ENCODE results near the gene ANKFN1.

ANKFN1 gene

GRCh38 chr17:56148333-56148732, 4.9 kb upstream of the ANKFN1 start:
- DNase-seq: no peak

DNA sequence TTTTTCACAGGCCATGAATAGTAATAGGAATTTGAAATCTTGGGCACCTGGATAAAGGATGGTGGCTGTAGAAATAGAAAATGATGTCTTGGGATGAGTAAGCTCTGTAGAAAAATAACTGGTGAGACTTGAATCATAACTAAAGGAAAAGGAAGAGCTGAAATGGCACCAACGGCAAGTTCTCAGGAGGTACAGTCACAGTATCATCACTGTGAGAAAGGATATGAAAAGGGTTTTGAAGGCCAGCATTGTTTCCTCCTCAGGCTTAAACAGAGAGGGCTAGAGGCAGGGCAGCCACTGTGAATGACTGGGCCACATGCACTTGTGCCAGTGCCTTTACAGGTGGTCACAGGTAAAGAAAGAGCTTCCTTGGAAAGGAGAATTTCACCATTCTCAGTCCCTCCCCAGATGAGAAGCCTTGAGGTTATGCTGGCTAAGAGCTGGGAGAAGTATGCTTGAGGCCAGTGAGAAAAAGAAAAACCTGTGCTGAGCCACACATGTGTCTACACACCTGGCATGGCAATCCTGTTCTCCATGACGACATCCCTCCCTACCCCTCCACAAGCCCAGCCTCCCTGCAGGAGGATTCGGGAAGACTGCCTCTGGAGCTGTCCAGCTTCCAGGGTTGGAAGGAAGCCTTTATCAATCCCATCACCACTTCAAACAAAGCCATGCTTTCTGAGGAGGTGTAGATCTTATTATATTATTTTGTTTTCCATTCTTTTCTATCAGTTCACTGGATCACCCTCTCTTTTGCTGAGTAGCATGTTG, 3.8 kb upstream of the ANKFN1 start:
- DNase-seq: no peak

GRCh38 chr17:56150649-56151048, 2.6 kb upstream of the ANKFN1 start:
- no peak for DNase-seq

- DNase-seq: no peak
Observed at GRCh38 chr17:56157845-56158244, 4.6 kb downstream of the ANKFN1 start.

GRCh38 chr17:56158344-56158743, 5.1 kb downstream of the ANKFN1 start:
- peak in 3 of 4 experiments; percentile 5 to 33 (median 7) for DNase-seq

GRCh38 chr17:56158915-56159825, 5.9 kb downstream of the ANKFN1 start:
- peak in 2 of 4 experiments; percentile 50 to 64 for DNase-seq

- DNase-seq: no peak
Observed at GRCh38 chr17:56159826-56160380, 6.6 kb downstream of the ANKFN1 start.

GRCh38 chr17:56160422-56160821, 7.1 kb downstream of the ANKFN1 start:
- no peak for DNase-seq

- DNase-seq: no peak
Observed at GRCh38 chr17:56165072-56165641, 11.9 kb downstream of the ANKFN1 start.

- no peak for DNase-seq
Observed at GRCh38 chr17:56167491-56167890, 14.2 kb downstream of the ANKFN1 start.

DNA sequence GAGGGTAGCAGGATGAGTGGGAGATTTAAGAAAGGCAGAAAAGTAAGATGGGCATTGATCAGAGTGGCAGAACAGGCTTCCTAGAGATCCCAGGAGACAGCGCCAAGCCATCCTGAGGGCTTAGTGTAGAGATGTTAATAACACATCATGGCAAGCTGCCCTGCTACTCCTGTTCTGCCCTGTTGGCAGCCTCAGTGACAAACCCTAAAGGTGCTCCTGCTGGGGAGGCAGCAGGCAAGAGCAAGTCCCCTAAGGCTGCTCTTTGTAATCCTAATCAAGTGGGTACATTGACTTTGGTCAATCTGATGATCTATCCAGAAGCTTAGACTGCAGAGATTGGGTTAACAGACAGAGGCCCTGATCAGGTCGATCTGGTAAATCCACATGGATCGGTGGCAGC, 16.3 kb downstream of the ANKFN1 start:
- no peak for DNase-seq

GRCh38 chr17:56171186-56171959, 18.1 kb downstream of the ANKFN1 start:
- DNase-seq: no peak

- DNase-seq: no peak
Observed at GRCh38 chr17:56172517-56172982, 19.3 kb downstream of the ANKFN1 start.

DNA sequence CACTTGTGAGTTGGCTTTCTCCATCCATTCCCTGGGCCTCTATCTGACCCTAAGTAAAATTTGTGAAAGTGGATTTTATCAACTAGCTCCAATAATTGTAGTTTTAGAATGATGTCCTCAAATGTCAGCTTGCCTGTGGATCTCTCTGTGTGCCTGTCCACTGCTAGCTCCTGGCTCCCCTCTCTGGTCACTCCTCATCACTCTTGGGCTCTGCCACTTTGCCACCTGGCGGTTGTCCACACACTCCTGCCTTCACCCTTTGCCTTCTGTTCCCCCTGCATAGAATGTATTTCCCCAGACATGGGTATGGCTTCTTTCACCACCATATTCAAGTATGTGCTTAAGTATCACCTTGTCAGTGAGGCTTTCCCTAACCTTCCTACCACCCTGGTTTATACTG, 19.8 kb downstream of the ANKFN1 start:
- DNase-seq: no peak

- no peak for DNase-seq
Observed at GRCh38 chr17:56173958-56174835, 20.9 kb downstream of the ANKFN1 start.

GRCh38 chr17:56175299-56175955, 22.2 kb downstream of the ANKFN1 start:
- DNase-seq: no peak

GRCh38 chr17:56176091-56176490, 22.8 kb downstream of the ANKFN1 start:
- DNase-seq: no peak

GRCh38 chr17:56177361-56177760, 24.1 kb downstream of the ANKFN1 start:
- DNase-seq: no peak

- no peak for DNase-seq
Observed at GRCh38 chr17:56178203-56178602, 24.9 kb downstream of the ANKFN1 start.

DNA sequence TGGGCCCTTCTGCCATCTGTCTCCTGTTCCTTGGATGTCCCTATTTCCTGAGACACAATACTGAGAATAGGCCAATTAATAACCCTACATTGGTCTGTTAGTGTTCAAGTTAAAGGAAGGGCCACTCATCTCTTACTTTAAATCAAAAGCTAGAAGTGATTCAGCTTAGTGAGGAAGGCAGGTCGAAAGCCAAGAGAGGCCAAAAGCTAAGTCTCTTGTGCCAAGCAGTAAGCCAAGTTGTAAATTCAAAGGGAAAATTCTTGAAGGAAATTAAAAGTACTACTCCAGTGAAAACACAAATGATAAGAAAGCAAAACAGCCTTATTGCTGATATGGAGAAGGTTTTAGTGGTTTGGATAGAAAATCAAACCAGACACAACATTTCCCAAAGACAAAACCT, 28.8 kb downstream of the ANKFN1 start:
- DNase-seq: no peak

DNA sequence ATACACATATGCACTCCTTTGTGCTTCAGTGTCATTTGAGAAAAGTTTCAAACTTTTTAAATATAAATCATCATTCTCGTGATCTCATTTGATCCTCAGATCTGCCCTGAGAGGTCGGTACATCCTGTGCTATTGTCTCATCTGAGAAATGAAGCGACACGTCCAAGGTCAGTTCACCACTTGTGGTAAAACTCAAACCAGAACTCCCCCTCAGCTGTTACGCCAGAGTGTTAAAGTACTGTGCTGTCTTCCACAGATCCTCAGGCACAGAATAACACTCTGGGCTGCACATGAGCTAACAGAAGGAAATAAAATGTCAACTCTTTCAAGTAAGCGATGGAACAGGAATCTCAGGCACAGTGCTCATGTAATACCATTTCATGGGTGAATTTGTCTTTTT, 31.4 kb downstream of the ANKFN1 start:
- DNase-seq: no peak
